Measurements from ENCODE around the gene ZNF277. TPM values are rescaled to one million over a fixed set of nuclear protein-coding genes. Genes with fewer than 3 reads are reported as not detected.

ZNF277 gene
- total RNA-seq, 1 experiment from 2014 or later, result 13.1 TPM

GRCh38 chr7:112334366-112334765 is 127.9 kb downstream of the ZNF277 start:
- H3K27ac Mint-ChIP-seq, result no peak overlapping the region
- peaks cover 0 to 7% (median 7%) of the 10 kb centered on the region in 3 experiments; a peak in 6 of 7 replicates for H3K36me3 Mint-ChIP-seq (ENCODE audit: insufficient read depth in 1 of 3, low read depth in 3 of 3)
- no peak overlapping the region for H2BK5ac ChIP-seq (ENCODE audit: insufficient read length, low read length)
- H3K4me2 ChIP-seq (ENCODE audit: insufficient read depth, insufficient read length, low read length), result no peak overlapping the region
- H2AK5ac ChIP-seq (ENCODE audit: insufficient read length, low read length), result no peak overlapping the region
- no peak overlapping the region for H2BK20ac ChIP-seq (ENCODE audit: low read depth, low read length, poor library complexity, severe bottlenecking)
- no peaks in the 10 kb centered on the region for H3K23me2 ChIP-seq (ENCODE audit: insufficient read length, low read depth, low read length, poor library complexity, severe bottlenecking)
- no CpG with 5 or more reads among the region's 1 CpG for WGBS (ENCODE audit: extremely low coverage, insufficient read length, low lambda C conversion rate)
- H3T11ph ChIP-seq (ENCODE audit: low read length), result no peak overlapping the region
- H3K18ac ChIP-seq (ENCODE audit: insufficient read length, low read depth, low read length), result no peak overlapping the region
- no peak overlapping the region for H2BK15ac ChIP-seq (ENCODE audit: low read depth, low read length)
- H3K79me1 ChIP-seq (ENCODE audit: insufficient read depth, low read depth, low read length, poor library complexity, severe bottlenecking), result no peaks in the 10 kb centered on the region
- H3K27me3 Mint-ChIP-seq (ENCODE audit: low read depth), result no peaks in the 10 kb centered on the region
- H3K9ac ChIP-seq (ENCODE audit: extremely low read depth, insufficient read length, low read length), result no peak overlapping the region
- H3K4ac ChIP-seq (ENCODE audit: low read depth, low read length), result no peak overlapping the region
- no peaks in the 10 kb centered on the region for H3K27me3 ChIP-seq (ENCODE audit: insufficient read depth, low read length)
- no peak overlapping the region for H4K5ac ChIP-seq (ENCODE audit: insufficient read length, low read depth, low read length)
- peaks cover 9% of the 10 kb centered on the region for H3K4me1 ChIP-seq (ENCODE audit: insufficient read depth, low read length)
- TF ChIP-seq CTCF (conservative IDR thresholded peaks at IDR 0.05), result no peak
- H3K56ac ChIP-seq (ENCODE audit: insufficient read length, low read depth, low read length), result no peak overlapping the region
- peaks cover 26 to 39% of the 10 kb centered on the region in 2 experiments for H3K4me1 Mint-ChIP-seq
- no peaks in the 10 kb centered on the region for H4K20me1 ChIP-seq (ENCODE audit: control insufficient read depth, insufficient read depth, insufficient read length)
- no peak overlapping the region for H3K27ac ChIP-seq (ENCODE audit: insufficient read length, low read depth, low read length)
- no peak overlapping the region for H2BK12ac ChIP-seq (ENCODE audit: insufficient read length, low read depth, low read length)
- DNase-seq, result no peak
- H4K91ac ChIP-seq (ENCODE audit: insufficient read length, low read depth, low read length), result no peak overlapping the region
- H3K79me2 ChIP-seq (ENCODE audit: insufficient read depth, low read length), result no peaks in the 10 kb centered on the region
- H3K4me3 Mint-ChIP-seq, result no peak overlapping the region
- H3K9me3 Mint-ChIP-seq, result no peaks in the 10 kb centered on the region
- no peak overlapping the region for H4K8ac ChIP-seq (replicated peaks; ENCODE audit: insufficient read length, low read depth, low read length)
- no peak overlapping the region for H2AFZ ChIP-seq (ENCODE audit: low read length)
- no peak overlapping the region for H3K23ac ChIP-seq (ENCODE audit: insufficient read length, low read depth, low read length)
- no peaks in the 10 kb centered on the region for H3K9me3 ChIP-seq (ENCODE audit: control insufficient read depth, low read depth, low read length)
- no peak overlapping the region for H2BK120ac ChIP-seq (ENCODE audit: low read depth, low read length, poor library complexity, severe bottlenecking)
- H3K14ac ChIP-seq (ENCODE audit: insufficient read depth, low read length), result no peak overlapping the region

Measured in H9 (cell line).